KMS-11 (cell line): Measurements from ENCODE around the gene ZP2.

ENCODE experiments used
- H2AFZ ChIP-seq: fragments of 200-600 bp; sonication (generic); 2 replicates; pipeline ENCODE4 v1.6.1; 2016; ENCODE audit warnings: antibody characterized with exemption, mixed run types, low read depth
- H3K27ac ChIP-seq: fragments of 200-600 bp; sonication (generic); 2 replicates; pipeline ENCODE4 v1.6.1; 2016; ENCODE audit warnings: mild to moderate bottlenecking, mixed run types
- H3K27me3 ChIP-seq: fragments of 200-600 bp; sonication (generic); 2 replicates; pipeline ENCODE4 v1.6.1; 2017; ENCODE audit warnings: mild to moderate bottlenecking, low read depth, mixed run types, moderate library complexity; ENCODE audit not compliant: insufficient read depth
- H3K36me3 ChIP-seq: fragments of 200-600 bp; sonication (generic); 2 replicates; pipeline ENCODE4 v1.6.1; 2017; ENCODE audit warnings: mild to moderate bottlenecking, mixed run types; ENCODE audit not compliant: insufficient read depth
- H3K4me1 ChIP-seq: fragments of 200-600 bp; sonication (generic); 2 replicates; pipeline ENCODE4 v1.6.1; 2016; ENCODE audit warnings: mild to moderate bottlenecking, low read depth, mixed run types; ENCODE audit not compliant: poor library complexity, severe bottlenecking
- H3K4me2 ChIP-seq: fragments of 200-600 bp; sonication (generic); 2 replicates; pipeline ENCODE4 v1.7.0; 2016; ENCODE audit warnings: mild to moderate bottlenecking, mixed run types
- H3K4me3 ChIP-seq: fragments of 200-600 bp; sonication (generic); IDR thresholded peaks from 2 replicates; pipeline ENCODE4 v1.6.1; 2017; ENCODE audit warnings: low read depth, low read length, mixed read lengths; ENCODE audit not compliant: insufficient read depth
- H3K79me2 ChIP-seq: fragments of 200-600 bp; sonication (generic); 2 replicates; pipeline ENCODE4 v1.6.1; 2016; ENCODE audit warnings: low read depth, mixed run types; ENCODE audit not compliant: insufficient read depth
- H3K9ac ChIP-seq: fragments of 200-600 bp; sonication (generic); 2 replicates; pipeline ENCODE4 v1.6.1; 2016; ENCODE audit warnings: mild to moderate bottlenecking, mixed run types
- H4K20me1 ChIP-seq: fragments of 200-600 bp; sonication (generic); 2 replicates; pipeline ENCODE4 v1.6.1; 2016; ENCODE audit warnings: mild to moderate bottlenecking, mixed run types; ENCODE audit not compliant: insufficient read depth
- TF ChIP-seq, protein P1 (sequence below): fragments of 200-600 bp; sonication (generic); conservative IDR thresholded peaks from 2 replicates; pipeline ENCODE4 v1.6.1; 2017; ENCODE audit warnings: low read depth, mild to moderate bottlenecking, antibody characterized with exemption, low read length, moderate library complexity, mixed read lengths

The ZP2 gene

DNA sequence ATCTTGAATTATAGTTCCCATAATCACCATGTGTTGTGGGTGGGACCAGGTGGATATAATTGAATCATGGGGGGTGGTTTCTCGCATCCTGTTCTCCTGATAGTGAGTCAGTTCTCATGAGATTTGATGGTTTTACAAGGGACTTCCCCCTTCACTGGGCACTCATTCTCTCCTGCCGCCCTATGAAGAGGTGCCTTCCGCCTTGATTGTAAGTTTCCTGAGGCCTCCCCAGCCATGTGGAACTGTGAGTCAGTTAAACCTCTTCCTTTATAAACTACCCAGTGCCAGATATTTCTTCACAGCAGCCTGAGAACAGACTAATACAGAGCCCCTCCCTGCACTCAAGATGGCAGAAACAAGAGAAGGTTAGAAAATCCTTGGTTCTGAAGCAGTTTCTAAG, 26.5 kb downstream of the ZP2 start:
- no peak overlapping the region for H3K9ac ChIP-seq

DNA sequence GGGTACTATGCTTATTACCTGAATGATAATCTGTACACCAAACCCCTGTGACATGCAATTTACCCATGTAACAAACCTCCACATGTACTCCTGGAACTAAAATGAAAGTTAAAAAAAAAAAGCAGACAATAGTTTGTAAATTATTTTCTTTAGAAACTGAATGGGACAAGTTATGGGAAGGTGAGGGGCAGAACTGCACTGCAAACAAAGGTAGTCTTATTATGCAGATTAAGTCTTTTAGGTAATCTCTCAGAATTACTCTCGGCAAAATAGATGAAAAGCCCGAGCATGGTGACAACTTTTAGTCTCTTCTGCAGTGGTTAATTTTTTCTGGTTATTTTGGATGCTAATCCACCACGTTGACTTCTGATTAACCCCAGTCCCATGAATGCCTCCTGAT, 27.4 kb downstream of the ZP2 start:
- Histone ChIP-seq H3K9ac (no peak overlapping the region), H3K36me3 (no peaks in the 10 kb centered on the region), H2AFZ (no peak overlapping the region), H3K27me3 (no peaks in the 10 kb centered on the region), H3K27ac (no peak overlapping the region), H3K4me3 (no peak overlapping the region), H3K4me1 (no peaks in the 10 kb centered on the region), H3K79me2 (no peaks in the 10 kb centered on the region), H4K20me1 (no peaks in the 10 kb centered on the region), H3K4me2 (no peak overlapping the region)
- TF ChIP-seq, protein P1, sequence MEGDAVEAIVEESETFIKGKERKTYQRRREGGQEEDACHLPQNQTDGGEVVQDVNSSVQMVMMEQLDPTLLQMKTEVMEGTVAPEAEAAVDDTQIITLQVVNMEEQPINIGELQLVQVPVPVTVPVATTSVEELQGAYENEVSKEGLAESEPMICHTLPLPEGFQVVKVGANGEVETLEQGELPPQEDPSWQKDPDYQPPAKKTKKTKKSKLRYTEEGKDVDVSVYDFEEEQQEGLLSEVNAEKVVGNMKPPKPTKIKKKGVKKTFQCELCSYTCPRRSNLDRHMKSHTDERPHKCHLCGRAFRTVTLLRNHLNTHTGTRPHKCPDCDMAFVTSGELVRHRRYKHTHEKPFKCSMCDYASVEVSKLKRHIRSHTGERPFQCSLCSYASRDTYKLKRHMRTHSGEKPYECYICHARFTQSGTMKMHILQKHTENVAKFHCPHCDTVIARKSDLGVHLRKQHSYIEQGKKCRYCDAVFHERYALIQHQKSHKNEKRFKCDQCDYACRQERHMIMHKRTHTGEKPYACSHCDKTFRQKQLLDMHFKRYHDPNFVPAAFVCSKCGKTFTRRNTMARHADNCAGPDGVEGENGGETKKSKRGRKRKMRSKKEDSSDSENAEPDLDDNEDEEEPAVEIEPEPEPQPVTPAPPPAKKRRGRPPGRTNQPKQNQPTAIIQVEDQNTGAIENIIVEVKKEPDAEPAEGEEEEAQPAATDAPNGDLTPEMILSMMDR: no peak

More for the DNA sequence above, 26.5 kb downstream of the ZP2 start:
- Histone ChIP-seq H2AFZ (no peak overlapping the region), H4K20me1 (no peaks in the 10 kb centered on the region), H3K4me1 (no peaks in the 10 kb centered on the region), H3K4me2 (no peak overlapping the region), H3K36me3 (no peaks in the 10 kb centered on the region), H3K27ac (no peak overlapping the region), H3K4me3 (no peak overlapping the region), H3K27me3 (no peaks in the 10 kb centered on the region), H3K79me2 (no peaks in the 10 kb centered on the region)
- TF ChIP-seq, protein P1: no peak

DNA sequence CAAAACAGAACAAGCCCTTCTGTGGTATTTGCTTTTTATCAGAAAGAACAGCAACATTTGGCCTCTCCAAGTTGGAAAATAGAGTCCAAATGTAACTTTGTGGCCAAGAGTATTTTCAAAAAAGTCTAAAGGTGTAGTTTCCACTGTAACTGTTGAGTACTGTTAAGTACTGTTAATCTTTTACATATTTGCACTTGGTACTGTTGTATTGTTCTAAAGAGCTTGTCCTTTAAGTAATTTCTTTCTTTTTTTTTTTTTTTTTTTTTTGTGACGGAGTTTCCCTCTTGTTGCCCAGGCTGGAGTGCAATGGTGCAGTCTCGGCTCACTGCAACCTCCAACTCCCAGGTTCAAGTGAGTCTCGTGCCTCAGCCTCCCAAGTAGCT, 31.4 kb downstream of the ZP2 start:
- TF ChIP-seq, protein P1: no peak
- Histone ChIP-seq H3K27me3 (no peaks in the 10 kb centered on the region), H3K4me1 (no peaks in the 10 kb centered on the region), H3K9ac (no peak overlapping the region), H2AFZ (no peak overlapping the region), H3K79me2 (no peaks in the 10 kb centered on the region), H3K4me2 (no peak overlapping the region), H3K27ac (no peak overlapping the region), H3K36me3 (no peaks in the 10 kb centered on the region), H3K4me3 (no peak overlapping the region), H4K20me1 (no peaks in the 10 kb centered on the region)

DNA sequence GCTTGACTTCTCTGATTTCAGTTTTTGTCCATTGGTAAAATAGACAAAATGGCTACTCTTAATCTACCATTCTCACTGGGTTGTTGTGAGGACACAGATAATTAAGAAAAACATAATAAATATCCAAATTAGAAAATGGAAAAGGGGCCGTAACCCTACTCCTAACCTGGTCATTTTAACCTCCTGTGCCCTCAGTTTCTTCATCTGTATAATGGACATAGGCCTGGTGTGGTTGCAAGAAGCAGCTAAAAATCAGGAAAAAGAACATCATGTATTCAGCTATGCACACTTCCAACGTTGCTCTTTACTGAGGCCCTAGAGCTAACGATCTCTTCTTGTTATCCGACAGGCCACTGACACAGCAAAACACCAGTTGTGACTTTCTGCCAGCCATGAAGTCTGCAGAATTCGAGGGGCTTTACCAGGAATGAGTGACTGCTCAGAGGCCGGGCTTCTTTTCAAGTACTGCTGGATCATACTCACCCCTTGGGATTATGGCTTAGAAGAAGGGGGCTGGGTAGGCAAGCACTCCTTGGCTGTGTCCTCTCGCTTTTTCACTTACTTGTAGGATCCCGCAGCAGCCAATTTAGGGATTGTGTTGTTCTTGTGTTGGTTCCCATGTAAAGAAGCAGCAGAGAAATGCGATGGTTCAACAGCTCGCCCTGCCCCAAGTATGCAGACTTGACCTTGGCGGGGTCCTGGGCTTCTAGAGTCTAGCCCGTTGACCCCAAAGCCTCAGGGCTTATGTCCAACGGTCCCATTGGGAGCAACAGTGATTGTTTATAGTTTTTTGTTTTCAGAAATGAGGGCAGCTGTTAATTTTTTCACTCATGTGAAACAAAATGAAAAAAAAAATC, 32.0 kb downstream of the ZP2 start:
- Histone ChIP-seq H3K9ac (no peak overlapping the region), H3K27me3 (no peaks in the 10 kb centered on the region), H3K27ac (no peak overlapping the region), H3K4me1 (no peaks in the 10 kb centered on the region), H4K20me1 (no peaks in the 10 kb centered on the region), H2AFZ (no peak overlapping the region), H3K4me2 (no peak overlapping the region), H3K79me2 (no peaks in the 10 kb centered on the region), H3K4me3 (no peak overlapping the region), H3K36me3 (no peaks in the 10 kb centered on the region)
- TF ChIP-seq, protein P1: no peak
